Testis (tissue), 2 donors: ENCODE data around the gene BICC1.

ENCODE experiments used
- POLR2A ChIP-seq: fragments of 450-650 bp; IDR thresholded peaks from one replicate; pipeline ENCODE4 v1.6.1; 2017; ENCODE audit warnings: antibody characterized with exemption, mild to moderate bottlenecking, moderate library complexity
- TF ChIP-seq, protein P1 (sequence below), 3 experiments: fragments of 450-650 bp in 2 of 3; fragments of 200-600 bp in 1 of 3; sonication (generic) in 1 of 3; IDR thresholded peaks; one replicate each; pipeline ENCODE4 v1.5.1; 2016 to 2019; ENCODE audit warnings: antibody characterized with exemption in 3 of 3, mild to moderate bottlenecking in 2 of 3, moderate library complexity in 1 of 3

DNA sequence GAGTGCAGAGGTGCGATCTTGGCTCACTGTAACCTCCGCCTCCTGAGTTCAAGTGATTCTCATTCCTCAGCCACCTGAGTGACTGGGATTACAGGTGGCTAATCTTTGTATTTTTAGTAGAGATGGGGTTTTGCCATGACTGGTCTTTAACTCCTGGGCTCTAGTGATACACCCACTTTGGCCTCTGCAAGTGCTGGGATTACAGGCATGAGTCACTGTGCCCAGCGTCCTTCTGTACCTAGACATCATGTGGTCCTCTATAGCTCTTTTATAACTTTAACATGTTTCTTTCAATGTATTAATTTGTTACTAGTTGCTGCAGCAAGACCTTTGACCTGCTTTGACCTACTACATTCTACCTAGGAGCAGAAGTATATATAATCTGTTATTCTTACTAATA lies 38.7 kb upstream of the BICC1 start:
- no peak for TF ChIP-seq POLR2A
- TF ChIP-seq, protein P1, sequence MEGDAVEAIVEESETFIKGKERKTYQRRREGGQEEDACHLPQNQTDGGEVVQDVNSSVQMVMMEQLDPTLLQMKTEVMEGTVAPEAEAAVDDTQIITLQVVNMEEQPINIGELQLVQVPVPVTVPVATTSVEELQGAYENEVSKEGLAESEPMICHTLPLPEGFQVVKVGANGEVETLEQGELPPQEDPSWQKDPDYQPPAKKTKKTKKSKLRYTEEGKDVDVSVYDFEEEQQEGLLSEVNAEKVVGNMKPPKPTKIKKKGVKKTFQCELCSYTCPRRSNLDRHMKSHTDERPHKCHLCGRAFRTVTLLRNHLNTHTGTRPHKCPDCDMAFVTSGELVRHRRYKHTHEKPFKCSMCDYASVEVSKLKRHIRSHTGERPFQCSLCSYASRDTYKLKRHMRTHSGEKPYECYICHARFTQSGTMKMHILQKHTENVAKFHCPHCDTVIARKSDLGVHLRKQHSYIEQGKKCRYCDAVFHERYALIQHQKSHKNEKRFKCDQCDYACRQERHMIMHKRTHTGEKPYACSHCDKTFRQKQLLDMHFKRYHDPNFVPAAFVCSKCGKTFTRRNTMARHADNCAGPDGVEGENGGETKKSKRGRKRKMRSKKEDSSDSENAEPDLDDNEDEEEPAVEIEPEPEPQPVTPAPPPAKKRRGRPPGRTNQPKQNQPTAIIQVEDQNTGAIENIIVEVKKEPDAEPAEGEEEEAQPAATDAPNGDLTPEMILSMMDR (IDR thresholded peaks at IDR 0.05): no peak
